HEK293 (cell line): ENCODE data around the gene XPNPEP1.

ENCODE experiments used
- CTCF ChIA-PET: fragments of 350-600 bp; formaldehyde crosslinking; extraction: SDS; loops from one replicate; lab custom pipeline; 2021; ENCODE audit warnings: antibody characterized with exemption; lab: Yijun Ruan, JAX
- POLR2A ChIA-PET: fragments of 300-600 bp; formaldehyde crosslinking; extraction: SDS; loops from one replicate; lab custom pipeline; 2020; ENCODE audit warnings: antibody characterized with exemption, inconsistent platforms; lab: Yijun Ruan, JAX
- H3K27ac ChIP-seq: fragments of 200-500 bp; sonication (Bioruptor generic); 2 replicates; pipeline ENCODE4 v1.5.1; 2014; ENCODE audit warnings: low read depth, low read length, control low read depth, inconsistent platforms; ENCODE audit errors: extremely low read depth
- H3K36me3 ChIP-seq, 2 experiments: fragments of 200-500 bp in 1 of 2; sonication (Bioruptor generic) in 1 of 2; 1 replicate in 1 of 2; 2 replicates in 1 of 2; pipeline ENCODE4 v1.5.1; 2014 to 2017; ENCODE audit warnings: inconsistent platforms in 2 of 2, low read length in 2 of 2; ENCODE audit not compliant: control insufficient read depth in 2 of 2, insufficient read depth in 1 of 2
- H3K4me1 ChIP-seq: fragments of 200-500 bp; sonication (Bioruptor generic); 2 replicates; pipeline ENCODE4 v1.5.1; 2014; ENCODE audit warnings: mild to moderate bottlenecking, low read length, inconsistent platforms; ENCODE audit not compliant: control insufficient read depth, insufficient read depth
- H3K4me3 ChIP-seq: 2 replicates; pipeline ENCODE4 v1.5.1; 2011; ENCODE audit warnings: low read depth, mild to moderate bottlenecking, control low read depth, low read length, moderate library complexity
- H3K9me3 ChIP-seq: fragments of 200-500 bp; sonication (Bioruptor generic); 2 replicates; pipeline ENCODE4 v1.5.1; 2014; ENCODE audit warnings: low read depth, low read length, inconsistent platforms; ENCODE audit not compliant: control insufficient read depth, insufficient read depth
- MZF1 ChIP-seq: fragments of 450-650 bp; formaldehyde crosslinking; IDR thresholded peaks from 2 replicates; pipeline ENCODE4 v1.5.1; 2017; ENCODE audit warnings: missing biosample characterization, missing genetic modification characterization, borderline replicate concordance
- SP3 ChIP-seq: fragments of 450-650 bp; formaldehyde crosslinking; IDR thresholded peaks from 2 replicates; pipeline ENCODE4 v1.5.1; 2016; ENCODE audit warnings: missing biosample characterization, missing genetic modification characterization
- SP7 ChIP-seq: fragments of 450-650 bp; formaldehyde crosslinking; IDR thresholded peaks from 2 replicates; pipeline ENCODE4 v1.5.1; 2016; ENCODE audit warnings: missing biosample characterization, missing genetic modification characterization
- ZBTB7A ChIP-seq: fragments of 450-650 bp; formaldehyde crosslinking; IDR thresholded peaks from 2 replicates; pipeline ENCODE4 v1.5.1; 2016; ENCODE audit warnings: low read depth, missing biosample characterization, missing genetic modification characterization
- ZFP69B ChIP-seq: fragments of 450-650 bp; formaldehyde crosslinking; IDR thresholded peaks from 2 replicates; pipeline ENCODE4 v1.5.1; 2016; ENCODE audit warnings: missing biosample characterization, missing genetic modification characterization
- ZNF112 ChIP-seq: fragments of 450-650 bp; formaldehyde crosslinking; IDR thresholded peaks from 2 replicates; pipeline ENCODE4 v1.5.0; 2017; ENCODE audit warnings: missing biosample characterization, missing genetic modification characterization
- ZNF239 ChIP-seq: fragments of 450-650 bp; formaldehyde crosslinking; IDR thresholded peaks from 2 replicates; pipeline ENCODE4 v1.5.1; 2016; ENCODE audit warnings: missing biosample characterization, missing genetic modification characterization
- ZNF324 ChIP-seq: fragments of 450-650 bp; formaldehyde crosslinking; IDR thresholded peaks from 2 replicates; pipeline ENCODE4 v1.5.1; 2016; ENCODE audit warnings: missing biosample characterization, missing genetic modification characterization
- ZNF391 ChIP-seq: fragments of 450-650 bp; formaldehyde crosslinking; IDR thresholded peaks from 2 replicates; pipeline ENCODE4 v1.5.1; 2016; ENCODE audit warnings: low read depth, missing biosample characterization, missing genetic modification characterization, borderline replicate concordance
- ZNF544 ChIP-seq: fragments of 450-650 bp; formaldehyde crosslinking; IDR thresholded peaks from 2 replicates; pipeline ENCODE4 v1.5.0; 2017; ENCODE audit warnings: missing biosample characterization, missing genetic modification characterization
- ZNF658 ChIP-seq: fragments of 450-650 bp; formaldehyde crosslinking; IDR thresholded peaks from 2 replicates; pipeline ENCODE4; 2016; ENCODE audit warnings: missing biosample characterization, missing genetic modification characterization
- ZNF701 ChIP-seq: fragments of 450-650 bp; formaldehyde crosslinking; IDR thresholded peaks from 2 replicates; pipeline ENCODE4 v1.5.1; 2016; ENCODE audit warnings: missing biosample characterization, missing genetic modification characterization
- ZNF76 ChIP-seq: fragments of 450-650 bp; formaldehyde crosslinking; IDR thresholded peaks from 2 replicates; pipeline ENCODE4; 2016; ENCODE audit warnings: low read depth, missing biosample characterization, missing genetic modification characterization, borderline replicate concordance
- ZSCAN16 ChIP-seq: fragments of 450-650 bp; formaldehyde crosslinking; IDR thresholded peaks from 2 replicates; pipeline ENCODE4 v1.5.1; 2016; ENCODE audit warnings: missing biosample characterization, missing genetic modification characterization
- TF ChIP-seq, protein P1 (sequence below): fragments of 450-650 bp; formaldehyde crosslinking; IDR thresholded peaks from 2 replicates; pipeline ENCODE4 v1.5.1; 2016; ENCODE audit warnings: missing biosample characterization, missing genetic modification characterization
- TF ChIP-seq, protein P2 (sequence below): fragments of 450-650 bp; formaldehyde crosslinking; IDR thresholded peaks from 2 replicates; pipeline ENCODE4 v1.5.1; 2016; ENCODE audit warnings: missing biosample characterization, missing genetic modification characterization
- TF ChIP-seq, protein P3 (sequence below): fragments of 450-650 bp; formaldehyde crosslinking; IDR thresholded peaks from 2 replicates; pipeline ENCODE4 v1.5.1; 2016; ENCODE audit warnings: missing biosample characterization, missing genetic modification characterization
- TF ChIP-seq, protein P4 (sequence below): fragments of 450-650 bp; formaldehyde crosslinking; IDR thresholded peaks from 2 replicates; pipeline ENCODE4 v1.5.0; 2017; ENCODE audit warnings: missing biosample characterization, missing genetic modification characterization, borderline replicate concordance

Gene XPNPEP1

GRCh38 chr10:109911903-109912302 is 11.4 kb downstream of the XPNPEP1 start (continued):
- TF ChIP-seq SP7 (tag by site-specific recombination) (no peak), ZNF701 (tag by site-specific recombination) (no peak)

- Histone ChIP-seq H3K27ac (no peak overlapping the region), H3K36me3 (peaks cover 4 to 41% of the 10 kb centered on the region in 2 experiments), H3K9me3 (no peaks in the 10 kb centered on the region), H3K4me1 (peaks cover 7% of the 10 kb centered on the region; the same call in 1 of the 2 replicates), H3K4me3 (no peak overlapping the region)
- CTCF ChIA-PET = no interaction called here
- POLR2A ChIA-PET = no interaction called here
- TF ChIP-seq ZNF112 (tag by site-specific recombination) (no peak), ZNF76 (tag by site-specific recombination) (no peak), ZNF391 (no peak)
Observed at GRCh38 chr10:109906316-109906715, 17.0 kb downstream of the XPNPEP1 start.

DNA sequence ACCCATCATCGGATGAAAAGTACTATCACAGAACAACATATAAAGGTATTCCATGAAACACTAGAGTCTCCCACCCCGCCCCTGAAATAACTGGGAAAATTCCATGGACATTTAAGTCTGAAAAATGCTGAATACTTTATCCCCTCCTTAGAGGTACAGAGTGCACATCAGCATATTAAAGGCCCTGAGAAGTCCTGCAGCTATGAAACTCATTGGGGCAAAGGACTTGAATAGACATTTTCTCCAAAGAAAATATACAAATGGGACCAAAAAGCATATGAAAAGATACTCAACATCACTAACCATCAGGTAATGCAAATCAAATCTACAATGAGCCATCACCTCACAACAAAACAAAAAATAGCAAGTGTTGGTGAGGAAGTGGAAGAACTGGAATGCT is 18.9 kb downstream of the XPNPEP1 start:
- POLR2A ChIA-PET = no interaction called here
- CTCF ChIA-PET = interaction anchor here (1.0 kb wide), 1 partner anchor 74 kb away, joined by 4 read pairs; no protein-coding TSS in a partner anchor
- Histone ChIP-seq H3K9me3 (no peaks in the 10 kb centered on the region), H3K4me3 (no peak overlapping the region), H3K27ac (no peak overlapping the region), H3K36me3 (peaks cover 4 to 41% of the 10 kb centered on the region in 2 experiments), H3K4me1 (peaks cover 7% of the 10 kb centered on the region; the same call in 1 of the 2 replicates)
- TF ChIP-seq ZNF76 (tag by site-specific recombination) (no peak), ZNF239 (peak; percentile 95)

- H3K9me3 ChIP-seq = no peaks in the 10 kb centered on the region
- peaks cover 7% of the 10 kb centered on the region; the same call in 1 of the 2 replicates for H3K4me1 ChIP-seq
- ChIA-PET POLR2A (no interaction called here), CTCF (interaction anchor here (0.6 to 1.4 kb wide), 5 partner anchors 15 to 376 kb away, joined by 3 to 7 read pairs (median 4); no protein-coding TSS in a partner anchor)
- H3K36me3 ChIP-seq = peaks cover 3 to 49% of the 10 kb centered on the region in 2 experiments
- no peak overlapping the region for H3K27ac ChIP-seq
- H3K4me3 ChIP-seq = no peak overlapping the region
- TF ChIP-seq ZNF544 (no peak), SP3 (no peak), ZSCAN16 (tag by site-specific recombination) (no peak), ZBTB7A (no peak), ZNF658 (tag by site-specific recombination) (no peak), ZFP69B (tag by site-specific recombination) (no peak; the same call in 1 of the 2 replicates), ZNF324 (tag by site-specific recombination) (no peak), MZF1 (tag by site-specific recombination) (no peak)
- TF ChIP-seq, protein P1, sequence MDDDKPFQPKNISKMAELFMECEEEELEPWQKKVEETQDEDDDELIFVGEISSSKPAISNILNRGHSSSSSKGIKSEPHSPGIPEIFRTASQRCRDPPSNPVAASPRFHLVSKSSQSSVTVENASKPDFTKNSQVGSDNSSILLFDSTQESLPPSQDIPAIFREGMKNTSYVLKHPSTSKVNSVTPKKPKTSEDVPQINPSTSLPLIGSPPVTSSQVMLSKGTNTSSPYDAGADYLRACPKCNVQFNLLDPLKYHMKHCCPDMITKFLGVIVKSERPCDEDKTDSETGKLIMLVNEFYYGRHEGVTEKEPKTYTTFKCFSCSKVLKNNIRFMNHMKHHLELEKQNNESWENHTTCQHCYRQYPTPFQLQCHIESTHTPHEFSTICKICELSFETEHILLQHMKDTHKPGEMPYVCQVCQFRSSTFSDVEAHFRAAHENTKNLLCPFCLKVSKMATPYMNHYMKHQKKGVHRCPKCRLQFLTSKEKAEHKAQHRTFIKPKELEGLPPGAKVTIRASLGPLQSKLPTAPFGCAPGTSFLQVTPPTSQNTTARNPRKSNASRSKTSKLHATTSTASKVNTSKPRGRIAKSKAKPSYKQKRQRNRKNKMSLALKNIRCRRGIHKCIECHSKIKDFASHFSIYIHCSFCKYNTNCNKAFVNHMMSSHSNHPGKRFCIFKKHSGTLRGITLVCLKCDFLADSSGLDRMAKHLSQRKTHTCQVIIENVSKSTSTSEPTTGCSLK (tag by site-specific recombination) = no peak
- TF ChIP-seq, protein P2, sequence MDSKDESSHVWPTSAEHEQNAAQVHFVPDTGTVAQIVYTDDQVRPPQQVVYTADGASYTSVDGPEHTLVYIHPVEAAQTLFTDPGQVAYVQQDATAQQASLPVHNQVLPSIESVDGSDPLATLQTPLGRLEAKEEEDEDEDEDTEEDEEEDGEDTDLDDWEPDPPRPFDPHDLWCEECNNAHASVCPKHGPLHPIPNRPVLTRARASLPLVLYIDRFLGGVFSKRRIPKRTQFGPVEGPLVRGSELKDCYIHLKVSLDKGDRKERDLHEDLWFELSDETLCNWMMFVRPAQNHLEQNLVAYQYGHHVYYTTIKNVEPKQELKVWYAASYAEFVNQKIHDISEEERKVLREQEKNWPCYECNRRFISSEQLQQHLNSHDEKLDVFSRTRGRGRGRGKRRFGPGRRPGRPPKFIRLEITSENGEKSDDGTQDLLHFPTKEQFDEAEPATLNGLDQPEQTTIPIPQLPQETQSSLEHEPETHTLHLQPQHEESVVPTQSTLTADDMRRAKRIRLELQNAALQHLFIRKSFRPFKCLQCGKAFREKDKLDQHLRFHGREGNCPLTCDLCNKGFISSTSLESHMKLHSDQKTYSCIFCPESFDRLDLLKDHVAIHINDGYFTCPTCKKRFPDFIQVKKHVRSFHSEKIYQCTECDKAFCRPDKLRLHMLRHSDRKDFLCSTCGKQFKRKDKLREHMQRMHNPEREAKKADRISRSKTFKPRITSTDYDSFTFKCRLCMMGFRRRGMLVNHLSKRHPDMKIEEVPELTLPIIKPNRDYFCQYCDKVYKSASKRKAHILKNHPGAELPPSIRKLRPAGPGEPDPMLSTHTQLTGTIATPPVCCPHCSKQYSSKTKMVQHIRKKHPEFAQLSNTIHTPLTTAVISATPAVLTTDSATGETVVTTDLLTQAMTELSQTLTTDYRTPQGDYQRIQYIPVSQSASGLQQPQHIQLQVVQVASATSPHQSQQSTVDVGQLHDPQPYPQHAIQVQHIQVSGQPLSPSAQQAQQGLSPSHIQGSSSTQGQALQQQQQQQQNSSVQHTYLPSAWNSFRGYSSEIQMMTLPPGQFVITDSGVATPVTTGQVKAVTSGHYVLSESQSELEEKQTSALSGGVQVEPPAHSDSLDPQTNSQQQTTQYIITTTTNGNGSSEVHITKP (tag by site-specific recombination) = peak; percentile 95
- TF ChIP-seq, protein P3, sequence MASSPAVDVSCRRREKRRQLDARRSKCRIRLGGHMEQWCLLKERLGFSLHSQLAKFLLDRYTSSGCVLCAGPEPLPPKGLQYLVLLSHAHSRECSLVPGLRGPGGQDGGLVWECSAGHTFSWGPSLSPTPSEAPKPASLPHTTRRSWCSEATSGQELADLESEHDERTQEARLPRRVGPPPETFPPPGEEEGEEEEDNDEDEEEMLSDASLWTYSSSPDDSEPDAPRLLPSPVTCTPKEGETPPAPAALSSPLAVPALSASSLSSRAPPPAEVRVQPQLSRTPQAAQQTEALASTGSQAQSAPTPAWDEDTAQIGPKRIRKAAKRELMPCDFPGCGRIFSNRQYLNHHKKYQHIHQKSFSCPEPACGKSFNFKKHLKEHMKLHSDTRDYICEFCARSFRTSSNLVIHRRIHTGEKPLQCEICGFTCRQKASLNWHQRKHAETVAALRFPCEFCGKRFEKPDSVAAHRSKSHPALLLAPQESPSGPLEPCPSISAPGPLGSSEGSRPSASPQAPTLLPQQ (tag by site-specific recombination) = peak; percentile 38; the same call in 1 of the 2 replicates
- TF ChIP-seq, protein P4, sequence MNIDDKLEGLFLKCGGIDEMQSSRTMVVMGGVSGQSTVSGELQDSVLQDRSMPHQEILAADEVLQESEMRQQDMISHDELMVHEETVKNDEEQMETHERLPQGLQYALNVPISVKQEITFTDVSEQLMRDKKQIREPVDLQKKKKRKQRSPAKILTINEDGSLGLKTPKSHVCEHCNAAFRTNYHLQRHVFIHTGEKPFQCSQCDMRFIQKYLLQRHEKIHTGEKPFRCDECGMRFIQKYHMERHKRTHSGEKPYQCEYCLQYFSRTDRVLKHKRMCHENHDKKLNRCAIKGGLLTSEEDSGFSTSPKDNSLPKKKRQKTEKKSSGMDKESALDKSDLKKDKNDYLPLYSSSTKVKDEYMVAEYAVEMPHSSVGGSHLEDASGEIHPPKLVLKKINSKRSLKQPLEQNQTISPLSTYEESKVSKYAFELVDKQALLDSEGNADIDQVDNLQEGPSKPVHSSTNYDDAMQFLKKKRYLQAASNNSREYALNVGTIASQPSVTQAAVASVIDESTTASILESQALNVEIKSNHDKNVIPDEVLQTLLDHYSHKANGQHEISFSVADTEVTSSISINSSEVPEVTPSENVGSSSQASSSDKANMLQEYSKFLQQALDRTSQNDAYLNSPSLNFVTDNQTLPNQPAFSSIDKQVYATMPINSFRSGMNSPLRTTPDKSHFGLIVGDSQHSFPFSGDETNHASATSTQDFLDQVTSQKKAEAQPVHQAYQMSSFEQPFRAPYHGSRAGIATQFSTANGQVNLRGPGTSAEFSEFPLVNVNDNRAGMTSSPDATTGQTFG (tag by site-specific recombination) = no peak
Observed at GRCh38 chr10:109902992-109903947, 20.0 kb downstream of the XPNPEP1 start.
